Tibial artery (tissue), 4 donors: ENCODE data around the gene TSBP1.
"Not testable (repeated sequence)": the region's sequence is repeated elsewhere in the genome, so short reads cannot be mapped to it uniquely, and the experiment has no call there.

Experiments used
- DNase-seq, 2 donors: peaks; one replicate each; pipeline ENCODE4 v3.0.0-alpha.2; 2019
- H3K27ac ChIP-seq, 2 donors: fragments of 200-600 bp; sonication (generic) in 1 of 2; 1 replicate in 1 of 2; 2 replicates in 1 of 2; pipeline ENCODE4 v1.5.1; 2018 to 2019; ENCODE audit warnings: mild to moderate bottlenecking in 1 of 2
- H3K27me3 ChIP-seq, 2 donors: fragments of 200-600 bp; sonication (generic) in 1 of 2; one replicate each; pipeline versions ENCODE4 v1.5.1 to v1.6.0; 2016 to 2019
- H3K36me3 ChIP-seq, 3 donors: fragments of 200-600 bp; sonication (generic) in 2 of 3; one replicate each; pipeline ENCODE4 v1.5.1; 2016 to 2019; ENCODE audit warnings: mild to moderate bottlenecking in 2 of 3
- H3K4me1 ChIP-seq, 4 donors: fragments of 200-600 bp; sonication (generic) in 2 of 4; 1 replicate in 3 of 4; 2 replicates in 1 of 4; pipeline ENCODE4 v1.5.1; 2016 to 2019
- H3K4me3 ChIP-seq, 2 donors: fragments of 200-600 bp; sonication (generic) in 1 of 2; 1 replicate in 1 of 2; 2 replicates in 1 of 2; pipeline ENCODE4 v1.5.1; 2018 to 2019; ENCODE audit warnings: mild to moderate bottlenecking in 2 of 2
- H3K9me3 ChIP-seq, 3 donors: fragments of 200-600 bp; sonication (generic) in 1 of 3; one replicate each; pipeline ENCODE4 v1.5.1; 2016 to 2019
- intact Hi-C: fragments of 100-400 bp; cut with DNase I; formaldehyde crosslinking; loops from one replicate; pipeline ENCODE4 v1.15.0; 2023; ENCODE audit warnings: low total_unique reads
- TF ChIP-seq, protein P1 (sequence below), 2 experiments: fragments of 200-600 bp in 1 of 2; fragments of 450-650 bp in 1 of 2; IDR thresholded peaks; one replicate each; pipeline ENCODE4 v1.5.1; 2017 to 2019; ENCODE audit warnings: antibody characterized with exemption in 2 of 2, mild to moderate bottlenecking in 1 of 2, moderate library complexity in 1 of 2

TSBP1 gene

GRCh38 chr6:32267035-32267434 lies 104.7 kb downstream of the TSBP1 start:
- TF ChIP-seq, protein P1, sequence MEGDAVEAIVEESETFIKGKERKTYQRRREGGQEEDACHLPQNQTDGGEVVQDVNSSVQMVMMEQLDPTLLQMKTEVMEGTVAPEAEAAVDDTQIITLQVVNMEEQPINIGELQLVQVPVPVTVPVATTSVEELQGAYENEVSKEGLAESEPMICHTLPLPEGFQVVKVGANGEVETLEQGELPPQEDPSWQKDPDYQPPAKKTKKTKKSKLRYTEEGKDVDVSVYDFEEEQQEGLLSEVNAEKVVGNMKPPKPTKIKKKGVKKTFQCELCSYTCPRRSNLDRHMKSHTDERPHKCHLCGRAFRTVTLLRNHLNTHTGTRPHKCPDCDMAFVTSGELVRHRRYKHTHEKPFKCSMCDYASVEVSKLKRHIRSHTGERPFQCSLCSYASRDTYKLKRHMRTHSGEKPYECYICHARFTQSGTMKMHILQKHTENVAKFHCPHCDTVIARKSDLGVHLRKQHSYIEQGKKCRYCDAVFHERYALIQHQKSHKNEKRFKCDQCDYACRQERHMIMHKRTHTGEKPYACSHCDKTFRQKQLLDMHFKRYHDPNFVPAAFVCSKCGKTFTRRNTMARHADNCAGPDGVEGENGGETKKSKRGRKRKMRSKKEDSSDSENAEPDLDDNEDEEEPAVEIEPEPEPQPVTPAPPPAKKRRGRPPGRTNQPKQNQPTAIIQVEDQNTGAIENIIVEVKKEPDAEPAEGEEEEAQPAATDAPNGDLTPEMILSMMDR (IDR thresholded peaks at IDR 0.05) = no peak
- Histone ChIP-seq H3K36me3 (no peaks in the 10 kb centered on the region), H3K27me3 (peaks cover 0 to 2% of the 10 kb centered on the region in 2 donors), H3K4me3 (no peak overlapping the region), H3K9me3 (no peaks in the 10 kb centered on the region), H3K27ac (no peak overlapping the region), H3K4me1 (no peaks in the 10 kb centered on the region)
- intact Hi-C loops = no loop called here
- DNase-seq = no peak

DNA sequence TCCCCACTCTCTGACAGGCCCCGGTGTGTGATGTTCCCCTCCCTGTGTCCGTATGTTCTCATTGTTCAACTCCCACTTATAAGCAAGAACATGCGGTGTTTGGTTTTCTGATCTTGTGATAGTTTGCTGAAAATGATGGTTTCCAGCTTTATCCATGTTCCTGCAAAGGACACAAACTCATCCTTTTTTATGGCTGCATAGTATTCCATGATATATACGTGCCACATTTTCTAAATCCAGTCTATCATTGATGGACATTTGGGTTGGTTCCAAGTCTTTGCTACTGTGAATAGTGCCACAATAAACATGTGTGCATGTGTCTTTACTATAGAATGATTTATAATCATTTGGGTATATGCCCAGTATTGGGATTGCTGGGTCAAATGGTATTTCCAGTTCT lies 114.4 kb downstream of the TSBP1 start:
- H3K4me1 ChIP-seq = peaks cover 0 to 14% (median 10%) of the 10 kb centered on the region in 4 donors
- DNase-seq, intact Hi-C loops, H3K27me3 ChIP-seq, H3K9me3 ChIP-seq, H3K4me3 ChIP-seq, H3K36me3 ChIP-seq, H3K27ac ChIP-seq: not testable (repeated sequence)

GRCh38 chr6:32255199-32256153 lies 116.2 kb downstream of the TSBP1 start:
- Histone ChIP-seq H3K4me3 (peak overlapping the region; percentile 38 to 51), H3K27me3 (no peaks in the 10 kb centered on the region), H3K27ac (peak overlapping the region; percentile 57 to 61), H3K9me3 (no peaks in the 10 kb centered on the region), H3K36me3 (no peaks in the 10 kb centered on the region), H3K4me1 (peaks cover 0 to 14% (median 10%) of the 10 kb centered on the region in 4 donors)
- DNase-seq = peak; percentile 52 to 81
- intact Hi-C loops = no loop called here
- TF ChIP-seq, protein P1 (IDR thresholded peaks at IDR 0.05) = peak; percentile 38 to 71

- Histone ChIP-seq H3K27ac (peak overlapping the region; percentile 57 to 61), H3K9me3 (no peaks in the 10 kb centered on the region), H3K4me3 (peak overlapping the region; percentile 38 to 51), H3K4me1 (peaks cover 0 to 14% (median 10%) of the 10 kb centered on the region in 4 donors), H3K36me3 (no peaks in the 10 kb centered on the region), H3K27me3 (no peaks in the 10 kb centered on the region)
- TF ChIP-seq, protein P1 (IDR thresholded peaks at IDR 0.05) = no peak
- intact Hi-C loops = no loop called here
- DNase-seq = no peak
Measured at GRCh38 chr6:32254761-32255198, 116.9 kb downstream of the TSBP1 start.

DNA sequence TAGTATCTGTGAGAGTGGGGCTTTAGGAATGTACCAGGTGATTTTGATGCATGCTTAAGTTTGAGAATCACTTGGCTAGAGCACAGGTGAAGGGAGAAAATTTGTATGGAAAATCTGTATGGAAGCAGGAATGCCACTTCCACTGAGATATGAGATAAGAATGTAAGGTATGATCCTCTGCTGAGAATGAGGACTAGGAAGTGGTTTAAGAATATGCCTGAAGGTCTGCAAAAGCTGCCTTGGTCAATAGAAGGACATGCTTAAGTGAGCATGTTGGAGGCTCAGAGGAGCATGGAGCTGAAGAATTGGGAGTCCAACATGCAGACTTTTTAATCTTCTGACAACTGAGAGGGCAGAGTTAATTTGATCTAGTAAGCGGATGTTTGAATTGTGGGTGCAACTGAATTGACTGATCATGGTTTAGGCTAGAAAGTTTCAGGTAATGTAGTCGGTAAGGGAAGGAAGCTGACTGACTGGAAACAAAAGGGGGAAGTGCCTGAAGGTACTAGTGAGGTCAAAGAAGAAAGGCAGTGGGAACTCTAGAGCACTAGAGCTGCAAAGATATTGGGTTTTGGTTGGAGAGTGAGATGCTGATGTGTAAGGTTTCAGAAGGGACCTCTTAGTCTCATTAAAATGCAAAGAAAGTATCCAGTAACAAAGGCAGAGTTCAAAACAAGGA lies 119.2 kb downstream of the TSBP1 start:
- DNase-seq = no peak
- intact Hi-C loops = no loop called here
- H3K27ac ChIP-seq = no peak overlapping the region
- H3K4me1 ChIP-seq = peaks cover 0 to 14% (median 10%) of the 10 kb centered on the region in 4 donors
- H3K9me3 ChIP-seq = no peaks in the 10 kb centered on the region
- no peaks in the 10 kb centered on the region for H3K27me3 ChIP-seq
- no peak overlapping the region for H3K4me3 ChIP-seq
- H3K36me3 ChIP-seq = no peaks in the 10 kb centered on the region
- TF ChIP-seq, protein P1 (IDR thresholded peaks at IDR 0.05) = no peak

DNA sequence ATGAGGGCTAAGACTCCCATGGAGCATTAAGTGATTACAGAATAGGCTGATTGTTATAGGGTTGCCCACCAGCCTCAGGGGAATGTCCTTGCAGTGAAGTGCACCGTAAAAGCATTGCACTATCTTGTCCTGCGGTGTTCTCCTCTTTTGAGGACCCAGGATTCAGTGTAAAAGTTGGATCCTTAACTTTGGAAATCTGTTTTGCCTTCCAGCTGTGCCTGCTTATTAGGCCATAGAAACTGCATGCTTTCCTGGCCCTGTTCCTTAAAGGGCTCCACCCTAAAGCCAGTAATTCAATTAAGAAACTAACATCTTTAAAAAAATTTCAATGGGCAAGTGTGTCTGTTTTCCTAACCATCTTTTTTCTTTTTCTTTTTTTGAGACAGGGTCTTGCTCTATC lies 122.4 kb downstream of the TSBP1 start:
- no peak for DNase-seq
- intact Hi-C loops = no loop called here
- TF ChIP-seq, protein P1 (IDR thresholded peaks at IDR 0.05) = no peak
- no peaks in the 10 kb centered on the region for H3K27me3 ChIP-seq
- no peaks in the 10 kb centered on the region for H3K36me3 ChIP-seq
- H3K27ac ChIP-seq = no peak overlapping the region
- peaks cover 0 to 5% (median 2%) of the 10 kb centered on the region in 4 donors for H3K4me1 ChIP-seq
- no peaks in the 10 kb centered on the region for H3K9me3 ChIP-seq
- no peak overlapping the region for H3K4me3 ChIP-seq
